DND-41 (cell line): ENCODE measurements around the gene LGALS3.

Source experiments
- ATAC-seq: fragments of 200-7000 bp; cut with Tn5 transposase; 3 replicates; pipeline ENCODE4 v1.9.1; 2021; ENCODE audit warnings: low read depth; ENCODE audit not compliant: insufficient read depth
- DNase-seq: peaks from one replicate; pipeline ENCODE4 v3.0.0-alpha.2; 2020
- H2AFZ ChIP-seq: 2 replicates; pipeline ENCODE4 v1.6.0; 2012; ENCODE audit warnings: low read depth, low read length
- H3K27ac ChIP-seq: 2 replicates; pipeline ENCODE4 v1.5.1; 2012; ENCODE audit warnings: low read length, inconsistent platforms
- H3K27me3 ChIP-seq: fragments of 200-600 bp; sonication (generic); 2 replicates; pipeline ENCODE4 v1.6.0; 2012; ENCODE audit warnings: low read length, mild to moderate bottlenecking, inconsistent platforms; ENCODE audit not compliant: insufficient read depth, poor library complexity
- H3K36me3 ChIP-seq: 2 replicates; pipeline ENCODE4 v1.5.1; 2012; ENCODE audit warnings: low read length, inconsistent platforms; ENCODE audit not compliant: insufficient read depth
- H3K4me1 ChIP-seq: 2 replicates; pipeline ENCODE4 v1.5.1; 2012; ENCODE audit warnings: mild to moderate bottlenecking, low read length; ENCODE audit not compliant: insufficient read depth
- H3K4me2 ChIP-seq: 2 replicates; pipeline ENCODE4 v1.6.0; 2012; ENCODE audit warnings: mild to moderate bottlenecking, moderate library complexity, low read length, inconsistent platforms; ENCODE audit not compliant: insufficient read depth
- H3K4me3 ChIP-seq, 2 experiments: fragments of 200-600 bp in 1 of 2; shearing (Covaris generic) in 1 of 2; 2 replicates each; pipeline ENCODE4 v1.5.1; 2012 to 2016; ENCODE audit warnings: inconsistent platforms in 2 of 2, low read length in 2 of 2, mild to moderate bottlenecking in 2 of 2, low read depth in 1 of 2, moderate library complexity in 1 of 2
- H3K79me2 ChIP-seq: 2 replicates; pipeline ENCODE4 v1.6.0; 2012; ENCODE audit warnings: low read length, inconsistent platforms; ENCODE audit not compliant: insufficient read depth
- H3K9ac ChIP-seq: 2 replicates; pipeline ENCODE4 v1.6.0; 2012; ENCODE audit warnings: low read depth, mild to moderate bottlenecking, inconsistent platforms, low read length, moderate library complexity
- H3K9me3 ChIP-seq: 2 replicates; pipeline ENCODE4 v1.5.1; 2012; ENCODE audit warnings: low read length, moderate library complexity, mild to moderate bottlenecking, inconsistent platforms; ENCODE audit not compliant: insufficient read depth, severe bottlenecking
- H4K20me1 ChIP-seq: 2 replicates; pipeline ENCODE4 v1.6.0; 2012; ENCODE audit warnings: low read length; ENCODE audit not compliant: insufficient read depth
- CTCF ChIP-seq: IDR thresholded peaks from 2 replicates; pipeline ENCODE4 v1.5.1; 2012; ENCODE audit warnings: borderline replicate concordance, low read length, moderate library complexity, mild to moderate bottlenecking; ENCODE audit not compliant: poor library complexity, severe bottlenecking; ENCODE audit errors: extremely low read depth
- EZH2 ChIP-seq: IDR thresholded peaks from 3 replicates; pipeline ENCODE4 v1.6.1; 2012; ENCODE audit warnings: borderline replicate concordance, low read depth, mild to moderate bottlenecking, moderate library complexity, low read length, inconsistent platforms; ENCODE audit not compliant: severe bottlenecking

The LGALS3 gene

DNA sequence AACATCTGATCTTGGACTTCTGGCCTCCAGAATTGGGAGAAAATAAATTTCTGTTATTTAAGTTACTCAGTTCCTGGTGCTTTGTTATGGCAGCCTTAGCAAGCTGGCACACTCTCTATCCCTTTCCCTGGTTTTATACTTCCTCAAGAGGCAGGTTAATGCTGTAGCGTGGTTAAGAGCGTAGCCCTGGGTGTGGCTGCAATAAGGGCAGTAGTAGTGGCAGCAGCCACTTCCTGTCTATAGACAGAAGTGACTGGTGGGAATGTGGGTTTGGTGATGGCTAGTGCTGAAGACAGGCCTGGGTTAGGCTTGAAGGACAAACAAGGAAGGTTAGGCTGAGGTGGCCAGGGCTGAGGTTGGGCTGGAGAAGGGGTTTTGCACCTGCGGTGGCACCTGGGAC lies 3.6 kb upstream of the LGALS3 start:
- H3K9ac ChIP-seq: no peak overlapping the region

GRCh38 chr14:55126034-55126433 lies 3.0 kb upstream of the LGALS3 start:
- ATAC-seq (no peak), DNase-seq (no peak)
- no peaks in the 10 kb centered on the region for H3K36me3 ChIP-seq
- no peak for TF ChIP-seq EZH2
- TF ChIP-seq CTCF: no peak
- H3K9me3 ChIP-seq: no peaks in the 10 kb centered on the region
- H2AFZ ChIP-seq: no peak overlapping the region
- H3K4me2 ChIP-seq: no peak overlapping the region
- H3K4me3 ChIP-seq: no peak overlapping the region
- H3K27ac ChIP-seq: no peak overlapping the region
- H3K9ac ChIP-seq: no peak overlapping the region
- H3K27me3 ChIP-seq: no peaks in the 10 kb centered on the region
- no peaks in the 10 kb centered on the region for H4K20me1 ChIP-seq
- H3K79me2 ChIP-seq: no peaks in the 10 kb centered on the region
- no peaks in the 10 kb centered on the region for H3K4me1 ChIP-seq

More for the DNA sequence above, 3.6 kb upstream of the LGALS3 start:
- Histone ChIP-seq H3K27me3 (no peaks in the 10 kb centered on the region), H4K20me1 (no peaks in the 10 kb centered on the region), H3K27ac (no peak overlapping the region), H3K79me2 (no peaks in the 10 kb centered on the region), H3K4me3 (no peak overlapping the region), H2AFZ (no peak overlapping the region), H3K9me3 (no peaks in the 10 kb centered on the region), H3K4me1 (no peaks in the 10 kb centered on the region), H3K36me3 (no peaks in the 10 kb centered on the region), H3K4me2 (no peak overlapping the region)
- DNase-seq (no peak), ATAC-seq (peak; percentile 69)
- no peak for TF ChIP-seq CTCF
- TF ChIP-seq EZH2: no peak

- no peak for DNase-seq
- H3K4me3 ChIP-seq: no peak overlapping the region
- no peaks in the 10 kb centered on the region for H3K36me3 ChIP-seq
- TF ChIP-seq EZH2 (no peak), CTCF (no peak)
- H3K79me2 ChIP-seq: no peaks in the 10 kb centered on the region
- no peaks in the 10 kb centered on the region for H3K4me1 ChIP-seq
- no peaks in the 10 kb centered on the region for H3K9me3 ChIP-seq
- no peak overlapping the region for H3K27ac ChIP-seq
- H4K20me1 ChIP-seq: no peaks in the 10 kb centered on the region
- no peak overlapping the region for H2AFZ ChIP-seq
- H3K4me2 ChIP-seq: no peak overlapping the region
- ATAC-seq: no peak
- H3K27me3 ChIP-seq: no peaks in the 10 kb centered on the region
- H3K9ac ChIP-seq: no peak overlapping the region
Observed at GRCh38 chr14:55126932-55127459, 2.1 kb upstream of the LGALS3 start.
